Measurements from ENCODE around the gene LGALS9. TPM values are rescaled to one million over a fixed set of nuclear protein-coding genes. Genes with fewer than 3 reads are reported as not detected.

LGALS9 gene
- polyA plus RNA-seq, 1 donor (not counting 4 experiments of a cell fraction or from before 2014, with no cell fraction given) = 0.94 TPM

DNA sequence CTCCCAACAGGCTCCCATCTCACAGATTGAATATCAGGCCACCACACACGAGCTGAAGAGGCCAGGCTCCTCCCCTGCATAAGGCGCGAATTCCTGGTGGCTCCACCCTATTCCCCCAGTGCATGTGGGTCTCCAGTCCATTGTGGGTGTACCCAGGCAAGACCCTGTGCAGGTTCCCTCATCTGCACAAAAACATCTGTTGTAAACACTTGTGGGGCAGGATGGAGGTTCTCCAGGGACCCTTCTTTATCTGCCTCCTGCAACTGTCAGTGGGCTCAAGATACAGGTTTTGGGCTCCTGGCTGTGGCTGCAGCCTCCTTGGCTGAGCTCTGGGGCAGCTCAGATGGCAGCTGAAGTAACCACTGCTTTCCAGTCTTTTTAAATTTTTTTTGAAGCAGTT is 17.6 kb upstream of the LGALS9 start:
- H3K9ac ChIP-seq (ENCODE audit: control insufficient read depth, extremely low read depth, insufficient read depth, low read length) = no peak overlapping the region
- no peaks in the 10 kb centered on the region for H3K36me3 ChIP-seq (ENCODE audit: control insufficient read depth in 2 of 2, extremely low read depth in 1 of 2, insufficient read depth in 2 of 2, low read length in 2 of 2)
- no peaks in the 10 kb centered on the region for H3K79me2 ChIP-seq (ENCODE audit: control insufficient read depth, insufficient read depth, low read length)
- H3K4me1 ChIP-seq (ENCODE audit: control insufficient read depth, extremely low read depth, insufficient read depth, low read length) = no peaks in the 10 kb centered on the region
- no peak overlapping the region for H3K4me3 ChIP-seq (ENCODE audit: control insufficient read depth in 2 of 3, extremely low read depth in 1 of 3, insufficient read depth in 2 of 3, low read depth in 1 of 3, low read length in 3 of 3)
- no peak for DNase-seq (ENCODE audit: low read depth, low spot score)
- H3K27ac ChIP-seq (ENCODE audit: control insufficient read depth, insufficient read depth, low read length) = no peak overlapping the region
- H2AFZ ChIP-seq (ENCODE audit: control insufficient read depth, low read length) = no peak overlapping the region
- H4K20me1 ChIP-seq (ENCODE audit: control insufficient read depth, extremely low read depth, insufficient read depth, low read length) = no peaks in the 10 kb centered on the region
- no peak for TF ChIP-seq EZH2 (IDR thresholded peaks at IDR 0.05; ENCODE audit: low read length)
- TF ChIP-seq, protein P1, sequence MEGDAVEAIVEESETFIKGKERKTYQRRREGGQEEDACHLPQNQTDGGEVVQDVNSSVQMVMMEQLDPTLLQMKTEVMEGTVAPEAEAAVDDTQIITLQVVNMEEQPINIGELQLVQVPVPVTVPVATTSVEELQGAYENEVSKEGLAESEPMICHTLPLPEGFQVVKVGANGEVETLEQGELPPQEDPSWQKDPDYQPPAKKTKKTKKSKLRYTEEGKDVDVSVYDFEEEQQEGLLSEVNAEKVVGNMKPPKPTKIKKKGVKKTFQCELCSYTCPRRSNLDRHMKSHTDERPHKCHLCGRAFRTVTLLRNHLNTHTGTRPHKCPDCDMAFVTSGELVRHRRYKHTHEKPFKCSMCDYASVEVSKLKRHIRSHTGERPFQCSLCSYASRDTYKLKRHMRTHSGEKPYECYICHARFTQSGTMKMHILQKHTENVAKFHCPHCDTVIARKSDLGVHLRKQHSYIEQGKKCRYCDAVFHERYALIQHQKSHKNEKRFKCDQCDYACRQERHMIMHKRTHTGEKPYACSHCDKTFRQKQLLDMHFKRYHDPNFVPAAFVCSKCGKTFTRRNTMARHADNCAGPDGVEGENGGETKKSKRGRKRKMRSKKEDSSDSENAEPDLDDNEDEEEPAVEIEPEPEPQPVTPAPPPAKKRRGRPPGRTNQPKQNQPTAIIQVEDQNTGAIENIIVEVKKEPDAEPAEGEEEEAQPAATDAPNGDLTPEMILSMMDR (optimal IDR thresholded peaks at IDR 0.05 in 1 of 3, IDR thresholded peaks at IDR 0.05 in 1 of 3, conservative IDR thresholded peaks at IDR 0.05 in 1 of 3; ENCODE audit: extremely low read depth in 1 of 3, insufficient read depth in 2 of 3, low read length in 3 of 3) = no peak
- H3K9me1 ChIP-seq (ENCODE audit: control insufficient read depth, extremely low read depth, insufficient read depth, low read length) = no peaks in the 10 kb centered on the region
- no peaks in the 10 kb centered on the region for H3K27me3 ChIP-seq (ENCODE audit: control insufficient read depth, extremely low read depth, insufficient read depth, low read length)
- dilution Hi-C loops (cut with MboI; ENCODE audit: extremely low pct_ligation_motif_present, low sequenced_read_pairs) = no loop called here
- no peak for FAIRE-seq
- no peak overlapping the region for H3K4me2 ChIP-seq (ENCODE audit: control insufficient read depth, extremely low read depth, insufficient read depth, low read depth, low read length)
- no peaks in the 10 kb centered on the region for H3K9me3 ChIP-seq (ENCODE audit: control insufficient read depth, low read depth, low read length)

DNA sequence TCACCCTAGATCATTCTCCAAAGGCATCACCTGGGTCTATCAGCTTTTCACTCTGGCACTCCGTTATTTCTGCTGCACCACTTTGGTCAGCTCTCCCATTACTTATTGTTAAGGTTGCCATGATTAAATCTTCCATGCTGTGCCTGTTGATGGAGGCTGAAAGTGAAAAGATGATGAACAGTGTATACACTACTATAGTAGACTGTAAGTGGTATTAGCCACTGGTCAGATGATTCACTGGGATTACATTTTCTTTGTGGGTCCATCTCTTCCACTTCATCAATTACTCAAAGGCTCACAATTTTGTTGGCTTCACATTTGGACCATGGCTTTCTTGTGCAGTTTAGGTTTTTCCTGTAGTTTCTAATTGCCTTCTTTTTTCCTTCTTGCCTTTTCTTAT is 15.9 kb upstream of the LGALS9 start:
- TF ChIP-seq, protein P1 (optimal IDR thresholded peaks at IDR 0.05 in 1 of 3, IDR thresholded peaks at IDR 0.05 in 1 of 3, conservative IDR thresholded peaks at IDR 0.05 in 1 of 3; ENCODE audit: extremely low read depth in 1 of 3, insufficient read depth in 2 of 3, low read length in 3 of 3) = no peak
- TF ChIP-seq EZH2 (IDR thresholded peaks at IDR 0.05; ENCODE audit: low read length) = no peak
- no peaks in the 10 kb centered on the region for H3K9me1 ChIP-seq (ENCODE audit: control insufficient read depth, extremely low read depth, insufficient read depth, low read length)
- H2AFZ ChIP-seq (ENCODE audit: control insufficient read depth, low read length) = no peak overlapping the region
- H3K4me3 ChIP-seq (ENCODE audit: control insufficient read depth in 2 of 3, extremely low read depth in 1 of 3, insufficient read depth in 2 of 3, low read depth in 1 of 3, low read length in 3 of 3) = no peak overlapping the region
- H3K4me2 ChIP-seq (ENCODE audit: control insufficient read depth, extremely low read depth, insufficient read depth, low read depth, low read length) = no peak overlapping the region
- no peak for FAIRE-seq
- H3K27me3 ChIP-seq (ENCODE audit: control insufficient read depth, extremely low read depth, insufficient read depth, low read length) = no peaks in the 10 kb centered on the region
- dilution Hi-C loops (cut with MboI; ENCODE audit: extremely low pct_ligation_motif_present, low sequenced_read_pairs) = no loop called here
- H4K20me1 ChIP-seq (ENCODE audit: control insufficient read depth, extremely low read depth, insufficient read depth, low read length) = no peaks in the 10 kb centered on the region
- H3K9ac ChIP-seq (ENCODE audit: control insufficient read depth, extremely low read depth, insufficient read depth, low read length) = no peak overlapping the region
- no peak overlapping the region for H3K27ac ChIP-seq (ENCODE audit: control insufficient read depth, insufficient read depth, low read length)
- H3K36me3 ChIP-seq (ENCODE audit: control insufficient read depth in 2 of 2, extremely low read depth in 1 of 2, insufficient read depth in 2 of 2, low read length in 2 of 2) = no peaks in the 10 kb centered on the region
- H3K4me1 ChIP-seq (ENCODE audit: control insufficient read depth, extremely low read depth, insufficient read depth, low read length) = no peaks in the 10 kb centered on the region
- H3K79me2 ChIP-seq (ENCODE audit: control insufficient read depth, insufficient read depth, low read length) = no peaks in the 10 kb centered on the region
- H3K9me3 ChIP-seq (ENCODE audit: control insufficient read depth, low read depth, low read length) = no peaks in the 10 kb centered on the region
- no peak for DNase-seq (ENCODE audit: low read depth, low spot score)

Data from keratinocyte (primary cell).